Activated T-helper 1 cell treated with anti-CD3 and anti-CD28 coated beads, Interleukin-2, amount 50 U/mL, for 16 hours (primary cell): ENCODE data around the gene PTF1A.
"Not testable (repeated sequence)": the region's sequence is repeated elsewhere in the genome, so short reads cannot be mapped to it uniquely, and the experiment has no call there.

Experiments used
- DNase-seq, 2 donors: peaks; one replicate each; pipeline ENCODE4 v3.0.0-alpha.2; 2020; ENCODE audit warnings: low read depth in 1 of 2, low spot score in 1 of 2

Gene PTF1A

DNA sequence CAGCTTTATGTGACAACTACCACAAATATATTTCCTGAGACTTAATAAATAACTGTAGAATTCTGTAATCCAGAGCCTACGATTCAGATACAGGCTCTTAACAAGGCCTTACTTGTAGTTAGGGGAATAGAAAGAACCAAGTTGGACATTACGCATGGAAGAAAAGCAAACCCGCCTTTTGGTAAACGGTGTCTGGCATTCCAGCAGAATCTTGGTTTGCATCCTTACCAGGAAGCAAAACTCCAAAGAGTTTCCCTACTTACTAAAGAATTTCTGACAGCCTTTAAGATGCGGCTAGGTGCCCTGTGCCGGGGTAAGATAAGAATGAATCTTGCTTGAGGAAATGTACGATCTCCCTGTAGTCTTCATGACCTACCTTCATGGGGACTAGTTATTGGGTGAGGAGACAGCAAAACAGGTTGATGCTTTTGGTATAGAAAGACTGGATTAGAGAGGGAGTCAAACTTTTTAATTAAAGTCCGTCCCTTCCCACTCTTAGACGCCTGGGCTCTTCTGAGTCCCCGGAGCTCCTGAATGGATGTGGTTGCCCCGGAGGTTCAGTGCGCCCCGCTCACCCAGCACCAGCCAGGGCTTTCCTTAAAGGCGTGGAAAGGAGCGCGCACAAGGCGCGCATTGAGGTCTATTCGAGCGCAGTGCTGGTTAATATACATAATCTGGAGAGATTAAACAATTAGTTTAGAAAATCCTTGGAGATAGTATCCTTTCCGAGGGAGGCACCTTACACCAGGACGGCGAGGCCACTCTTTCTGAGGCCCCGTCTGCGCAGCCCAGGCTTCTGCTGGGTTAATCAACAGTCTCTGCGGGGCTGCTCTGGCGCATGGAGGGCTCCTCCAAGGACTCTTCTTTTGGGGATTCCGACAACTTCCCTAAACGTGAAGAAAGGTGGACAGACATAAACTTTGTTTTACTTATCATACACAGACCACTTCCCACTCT, 11.5 kb downstream of the PTF1A start:
- no peak for DNase-seq

DNA sequence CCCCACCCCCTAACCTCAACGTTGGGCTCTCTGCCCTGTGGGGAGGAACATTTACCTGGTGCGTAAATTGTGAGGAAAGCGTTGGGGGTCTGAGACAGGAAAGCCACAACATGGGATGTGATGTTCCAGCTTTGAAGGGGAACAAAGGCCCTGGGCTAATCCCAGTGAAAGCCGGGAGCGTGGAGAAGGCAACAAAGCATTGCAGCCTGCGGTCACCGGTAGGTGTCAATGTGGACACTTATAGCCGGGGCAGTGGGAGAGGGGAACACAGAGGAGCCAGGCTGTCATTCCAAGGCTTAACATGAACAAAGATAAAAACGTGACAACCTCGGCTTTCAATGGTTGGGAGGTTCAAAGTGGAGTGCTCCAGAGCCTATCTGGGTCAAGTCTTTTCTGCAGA, 12.7 kb downstream of the PTF1A start:
- no peak for DNase-seq

DNA sequence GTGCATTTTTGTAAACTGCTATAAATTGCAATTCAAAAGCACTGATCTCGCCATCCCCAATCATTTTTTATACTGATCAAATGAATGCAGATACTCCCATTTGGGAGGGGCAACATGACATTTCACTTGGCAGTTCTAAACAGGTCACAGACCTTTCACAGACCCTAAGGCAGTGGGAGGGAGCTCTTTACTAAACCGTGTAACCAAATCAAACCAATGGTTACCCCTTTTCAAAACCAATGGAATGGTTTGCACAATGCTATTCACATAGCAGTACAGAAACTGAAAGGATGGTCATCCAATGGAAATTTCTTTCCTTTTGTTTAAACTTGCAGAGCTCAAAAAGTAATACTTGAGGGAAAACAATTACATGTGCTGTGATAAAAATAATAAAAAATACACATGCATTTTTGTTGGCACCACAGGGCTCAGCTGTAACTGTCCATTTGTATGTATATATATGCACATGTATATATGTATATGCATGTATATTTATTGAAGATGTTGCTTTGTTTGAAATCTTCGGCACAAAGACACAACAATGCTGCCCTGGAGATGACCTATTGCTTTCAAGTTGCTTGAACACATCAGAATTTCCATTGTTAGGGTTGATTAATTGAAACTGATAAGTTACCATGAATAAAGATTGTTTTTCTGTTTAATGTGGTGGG, 14.0 kb downstream of the PTF1A start:
- DNase-seq, result no peak

DNA sequence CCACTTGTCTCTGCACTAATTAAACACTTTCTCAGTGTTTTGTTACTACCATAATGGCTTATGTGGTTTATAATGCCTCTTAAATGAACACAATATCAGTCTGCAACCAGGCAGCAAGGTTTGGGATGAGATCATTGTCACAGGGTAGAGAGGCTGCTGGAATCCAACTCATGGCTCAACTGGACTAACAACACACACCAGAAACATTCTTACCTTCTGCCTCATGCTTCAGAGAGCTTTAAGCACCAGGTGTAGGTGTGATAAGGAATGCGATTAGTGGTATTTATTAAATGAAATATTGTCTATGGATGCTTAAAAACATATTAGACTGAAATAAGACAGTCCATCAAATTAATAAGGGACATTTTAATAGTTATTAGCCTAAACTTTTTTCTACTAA, 25.4 kb downstream of the PTF1A start:
- no peak for DNase-seq

DNA sequence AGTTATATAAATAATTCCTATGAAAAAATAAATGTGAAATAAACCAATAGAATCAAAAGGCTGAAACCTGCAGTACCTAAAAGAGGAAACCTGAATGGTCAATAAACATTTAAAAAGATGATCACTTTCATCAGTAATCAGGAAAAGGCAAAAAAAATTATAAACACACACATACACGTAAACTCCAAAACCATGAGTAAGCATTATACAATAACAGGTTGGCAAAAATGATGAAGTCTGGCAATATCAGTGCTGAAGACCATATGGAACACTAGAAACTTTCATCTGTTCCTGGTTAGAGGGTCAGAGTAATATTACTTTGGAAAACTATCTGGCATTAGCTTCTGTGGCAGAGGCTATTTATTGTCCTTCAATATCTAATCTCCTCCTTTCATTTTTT, 38.5 kb downstream of the PTF1A start:
- DNase-seq, result no peak

GRCh38 chr10:23238015-23238414, 45.9 kb downstream of the PTF1A start:
- no peak for DNase-seq

DNA sequence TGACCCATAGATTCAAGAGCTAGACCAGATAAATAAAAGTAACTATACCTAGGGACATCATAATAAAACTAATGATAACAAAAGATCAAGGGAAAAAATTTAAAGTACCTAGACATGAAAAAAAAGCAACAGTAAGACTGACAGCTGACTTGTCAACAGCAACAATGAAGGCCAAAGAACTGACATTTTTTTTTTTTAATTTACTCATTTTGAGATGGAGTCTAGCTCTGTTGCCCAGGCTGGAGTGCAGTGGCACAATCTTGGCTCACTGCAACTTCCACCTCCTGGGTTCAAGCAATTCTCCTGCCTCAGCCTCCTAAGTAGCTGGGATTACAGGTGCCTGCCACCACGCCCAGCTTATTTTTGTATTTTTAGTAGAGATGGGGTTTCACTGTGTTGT, 49.7 kb downstream of the PTF1A start:
- DNase-seq, result not testable (repeated sequence)
